ENCODE data around the gene CDC42. TPM values are rescaled to one million over a fixed set of nuclear protein-coding genes. Genes with fewer than 3 reads are reported as not detected.

The CDC42 gene
- total and polyA plus RNA-seq, 10 donors, result 108 to 254 (median 220) TPM

- WGBS, 5 donors, result 70 to 87% (median 73%) methylated on average over 14 to 16 of the region's 16 CpGs
- intact Hi-C loops (cut with DNase I; ENCODE audit: low total_unique reads), result loop anchor here (5.0 to 10.0 kb wide), 3 partner anchors 141 to 509 kb away; partner anchors contain the start of gene C1QC
- Histone ChIP-seq H3K27ac (no peak overlapping the region), H3K27me3 (replicated peaks in 1 of 7) (peaks cover 0 to 37% (median 0%) of the 10 kb centered on the region in 7 donors), H3K4me3 (no peak overlapping the region), H3K9me3 (no peaks in the 10 kb centered on the region), H3K36me3 (no peaks in the 10 kb centered on the region), H3K4me1 (peaks cover 0 to 11% (median 3%) of the 10 kb centered on the region in 6 donors)
- TF ChIP-seq CTCF (IDR thresholded peaks at IDR 0.05 in 8 of 11, conservative IDR thresholded peaks at IDR 0.05 in 3 of 11) (no peak), POLR2A (IDR thresholded peaks at IDR 0.05) (no peak), POLR2AphosphoS5 (IDR thresholded peaks at IDR 0.05) (no peak)
- no peak for DNase-seq
Measured at GRCh38 chr1:22133247-22133930, 80.9 kb downstream of the CDC42 start.

DNA sequence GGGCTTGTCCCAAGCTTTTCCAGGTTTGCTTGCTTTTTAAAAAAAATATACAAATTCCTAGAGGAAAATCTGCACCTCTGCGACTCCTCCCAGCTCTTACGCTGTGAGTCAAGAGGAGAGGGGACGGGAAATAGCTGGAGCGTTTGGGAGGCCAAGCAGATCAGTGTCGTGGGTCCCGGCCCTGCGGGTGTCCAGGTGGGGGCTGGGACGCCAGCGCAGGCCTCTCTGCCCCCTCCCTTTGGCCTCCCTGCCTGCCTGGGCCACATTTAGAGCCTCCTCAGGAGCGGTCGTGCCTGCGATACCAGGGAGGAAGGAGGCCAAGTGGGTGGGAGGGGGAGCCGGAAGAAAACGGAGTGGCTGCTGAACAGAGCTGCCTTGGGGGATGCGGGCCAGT is 81.4 kb downstream of the CDC42 start:
- H3K27me3 ChIP-seq (replicated peaks in 1 of 7), result peaks cover 0 to 40% (median 0%) of the 10 kb centered on the region in 7 donors
- TF ChIP-seq CTCF (IDR thresholded peaks at IDR 0.05 in 8 of 11, conservative IDR thresholded peaks at IDR 0.05 in 3 of 11) (no peak), POLR2A (IDR thresholded peaks at IDR 0.05) (no peak), POLR2AphosphoS5 (IDR thresholded peaks at IDR 0.05) (no peak)
- H3K36me3 ChIP-seq, result no peaks in the 10 kb centered on the region
- peaks cover 0 to 10% (median 3%) of the 10 kb centered on the region in 6 donors for H3K4me1 ChIP-seq
- intact Hi-C loops (cut with DNase I; ENCODE audit: low total_unique reads), result loop anchor here (5.0 to 10.0 kb wide), 3 partner anchors 141 to 508 kb away; partner anchors contain the start of gene C1QC
- no peaks in the 10 kb centered on the region for H3K9me3 ChIP-seq
- DNase-seq, result no peak
- no peak overlapping the region for H3K27ac ChIP-seq
- 34 to 56% (median 42%) methylated on average over 15 of the region's 15 CpGs for WGBS, 5 donors
- no peak overlapping the region for H3K4me3 ChIP-seq

DNA sequence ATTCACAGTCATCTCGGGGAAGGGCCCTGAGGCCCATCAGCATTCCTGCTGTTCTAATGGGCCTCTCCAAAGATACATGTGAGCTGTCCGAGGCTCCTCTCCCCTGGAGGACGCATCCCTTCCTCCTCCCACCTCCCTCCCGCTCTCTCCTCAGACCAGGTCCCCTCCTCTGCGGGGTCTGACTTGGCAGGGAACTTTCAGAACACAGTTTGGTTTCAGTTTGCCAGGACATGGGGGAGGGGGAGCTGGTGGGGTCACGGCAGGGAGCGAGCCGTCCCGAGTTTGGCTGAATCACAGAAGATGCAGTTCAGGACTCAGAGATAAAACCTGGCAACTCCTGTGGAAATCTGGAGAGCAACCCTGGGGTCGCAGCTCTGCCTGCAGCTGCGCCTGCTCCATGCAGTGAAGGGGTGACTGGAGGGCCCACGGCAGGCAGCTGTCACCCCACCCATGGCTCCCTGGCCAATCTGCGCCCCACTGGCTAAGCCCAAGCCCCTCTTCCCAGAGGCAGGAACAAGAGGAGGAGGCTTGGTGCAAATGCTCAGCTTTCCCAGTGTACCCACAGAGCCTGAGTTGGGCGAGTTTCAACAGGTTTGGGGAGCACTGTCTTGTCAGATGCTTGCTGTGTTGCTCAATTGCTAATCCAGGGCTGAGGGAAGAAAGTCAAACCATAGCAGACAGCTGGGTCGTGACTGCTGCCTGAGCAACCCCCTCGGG is 84.7 kb downstream of the CDC42 start:
- WGBS, 5 donors, result 69 to 84% (median 76%) methylated on average over 12 to 16 of the region's 16 CpGs
- TF ChIP-seq POLR2A (IDR thresholded peaks at IDR 0.05) (no peak), CTCF (IDR thresholded peaks at IDR 0.05 in 8 of 11, conservative IDR thresholded peaks at IDR 0.05 in 3 of 11) (no peak), POLR2AphosphoS5 (IDR thresholded peaks at IDR 0.05) (no peak)
- peaks cover 0 to 67% (median 10%) of the 10 kb centered on the region in 7 donors for H3K27me3 ChIP-seq (replicated peaks in 1 of 7)
- H3K36me3 ChIP-seq, result no peaks in the 10 kb centered on the region
- no peak for DNase-seq
- no peak overlapping the region for H3K27ac ChIP-seq
- intact Hi-C loops (cut with DNase I; ENCODE audit: low total_unique reads), result loop anchor here (10.0 kb wide), 2 partner anchors 138 to 278 kb away; no protein-coding TSS in a partner anchor
- H3K4me1 ChIP-seq, result peaks cover 0 to 13% (median 7%) of the 10 kb centered on the region in 6 donors
- no peaks in the 10 kb centered on the region for H3K9me3 ChIP-seq
- no peak overlapping the region for H3K4me3 ChIP-seq

Measured in spleen (tissue), 11 donors.